ENCODE data around the gene SARNP. TPM values are rescaled to one million over a fixed set of nuclear protein-coding genes. Genes with fewer than 3 reads are reported as not detected.
A peak's percentile ranks its signal among the peaks of the same experiment; 100 is the strongest.

SARNP gene
- total RNA-seq, 1 experiment from 2014 or later: 98.3 TPM

GRCh38 chr12:55861871-55862270, 44.3 kb upstream of the SARNP start (continued):
- no peak for TF ChIP-seq ZNF138 (CRISPR knock-in tag; conservative IDR thresholded peaks at IDR 0.05)

GRCh38 chr12:55861396-55861795, 43.9 kb upstream of the SARNP start:
- Mint-ChIP-seq H3K27ac (no peak overlapping the region), H3K36me3 (peaks cover 3% of the 10 kb centered on the region), H3K9me3 (peaks cover 5% of the 10 kb centered on the region), H3K27me3 (ENCODE audit: low read depth) (no peaks in the 10 kb centered on the region), H3K4me3 (no peak overlapping the region), H3K4me1 (no peaks in the 10 kb centered on the region)
- ATAC-seq (no peak), DNase-seq (ENCODE audit: low spot score) (no peak)
- CTCF ChIA-PET: interaction anchor here (1.2 kb wide), 1 partner anchor 64 kb away, joined by 3 read pairs; no protein-coding TSS in a partner anchor
- POLR2A ChIA-PET: no interaction called here
- TF ChIP-seq, protein P1, sequence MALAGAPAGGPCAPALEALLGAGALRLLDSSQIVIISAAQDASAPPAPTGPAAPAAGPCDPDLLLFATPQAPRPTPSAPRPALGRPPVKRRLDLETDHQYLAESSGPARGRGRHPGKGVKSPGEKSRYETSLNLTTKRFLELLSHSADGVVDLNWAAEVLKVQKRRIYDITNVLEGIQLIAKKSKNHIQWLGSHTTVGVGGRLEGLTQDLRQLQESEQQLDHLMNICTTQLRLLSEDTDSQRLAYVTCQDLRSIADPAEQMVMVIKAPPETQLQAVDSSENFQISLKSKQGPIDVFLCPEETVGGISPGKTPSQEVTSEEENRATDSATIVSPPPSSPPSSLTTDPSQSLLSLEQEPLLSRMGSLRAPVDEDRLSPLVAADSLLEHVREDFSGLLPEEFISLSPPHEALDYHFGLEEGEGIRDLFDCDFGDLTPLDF (CRISPR knock-in tag; IDR thresholded peaks at IDR 0.05): no peak

DNA sequence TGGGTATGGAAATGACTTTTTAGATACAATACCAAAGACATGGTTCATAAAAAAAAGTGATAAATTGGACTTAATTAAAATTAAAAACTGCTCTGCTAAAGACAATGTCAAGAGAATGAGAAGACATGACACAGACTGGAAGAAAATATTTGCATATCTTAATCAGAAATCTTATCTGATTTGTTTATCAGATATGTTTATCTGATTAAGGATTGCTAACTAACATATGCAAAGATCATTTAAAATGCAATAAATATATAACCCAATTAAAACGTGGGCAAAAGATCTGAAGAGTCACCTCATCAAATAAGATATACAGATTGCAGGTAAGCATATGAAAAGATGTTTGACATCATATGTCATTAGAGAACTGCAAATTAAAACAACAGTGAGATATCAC, 35.2 kb upstream of the SARNP start:
- no peak overlapping the region for H3K4me3 Mint-ChIP-seq
- no peaks in the 10 kb centered on the region for H3K36me3 Mint-ChIP-seq
- peaks cover 12% of the 10 kb centered on the region for H3K27me3 Mint-ChIP-seq (ENCODE audit: low read depth)
- H3K27ac Mint-ChIP-seq: no peak overlapping the region
- H3K4me1 Mint-ChIP-seq: peaks cover 1% of the 10 kb centered on the region
- ChIA-PET POLR2A (no interaction called here), CTCF (interaction anchor here (0.8 to 1.1 kb wide), 2 partner anchors 55 to 64 kb away, joined by 3 to 4 read pairs; no protein-coding TSS in a partner anchor)
- no peak for TF ChIP-seq ZNF396 (CRISPR knock-in tag; IDR thresholded peaks at IDR 0.05; ENCODE audit: borderline replicate concordance)
- TF ChIP-seq TEAD4 (CRISPR knock-in tag; IDR thresholded peaks at IDR 0.05): no peak
- no peaks in the 10 kb centered on the region for H3K9me3 Mint-ChIP-seq
- DNase-seq (ENCODE audit: low spot score) (no peak), ATAC-seq (no peak)

DNA sequence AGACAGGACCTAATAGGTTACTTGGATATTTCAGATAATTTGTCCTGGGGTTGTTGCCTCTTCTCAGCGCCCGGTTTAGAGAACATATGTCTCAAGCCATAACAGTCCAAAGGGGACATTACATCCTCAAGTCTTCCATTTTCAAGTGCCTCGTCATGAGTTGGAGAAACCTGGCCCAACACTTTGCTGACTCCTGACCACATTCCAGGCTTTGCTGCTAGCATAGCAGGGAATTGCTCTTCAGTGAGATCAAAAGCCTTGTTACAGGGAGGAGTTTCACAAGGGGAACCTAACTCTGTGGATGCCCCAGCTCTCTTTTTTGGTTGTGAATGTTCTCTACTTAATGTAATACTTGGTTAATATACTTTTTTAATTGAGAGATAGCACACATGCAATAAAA, 33.4 kb upstream of the SARNP start:
- no peak overlapping the region for H3K4me3 Mint-ChIP-seq
- POLR2A ChIA-PET: no interaction called here
- DNase-seq (ENCODE audit: low spot score) (no peak), ATAC-seq (peak; percentile 38; the same call in 1 of the 2 replicates)
- no peak overlapping the region for H3K27ac Mint-ChIP-seq
- H3K27me3 Mint-ChIP-seq (ENCODE audit: low read depth): peaks cover 12% of the 10 kb centered on the region
- H3K4me1 Mint-ChIP-seq: peaks cover 8% of the 10 kb centered on the region
- H3K36me3 Mint-ChIP-seq: no peaks in the 10 kb centered on the region
- H3K9me3 Mint-ChIP-seq: no peaks in the 10 kb centered on the region
- CTCF ChIA-PET: interaction anchor here (0.6 to 1.2 kb wide), 2 partner anchors 113 to 125 kb away, joined by 3 read pairs; no protein-coding TSS in a partner anchor
- TF ChIP-seq ZNF425 (CRISPR knock-in tag; conservative IDR thresholded peaks at IDR 0.05) (no peak), ZNF423 (CRISPR knock-in tag; IDR thresholded peaks at IDR 0.05) (no peak), GABPB1 (CRISPR knock-in tag; IDR thresholded peaks at IDR 0.05) (no peak), ZNF281 (CRISPR knock-in tag; IDR thresholded peaks at IDR 0.05) (no peak), GTF2I (CRISPR knock-in tag; conservative IDR thresholded peaks at IDR 0.05) (no peak), TCF7 (CRISPR knock-in tag; IDR thresholded peaks at IDR 0.05; ENCODE audit: low read depth) (no peak), MXD4 (CRISPR knock-in tag; IDR thresholded peaks at IDR 0.05; ENCODE audit: borderline replicate concordance) (no peak), SMAD4 (CRISPR knock-in tag; IDR thresholded peaks at IDR 0.05) (no peak), ZNF317 (CRISPR knock-in tag; IDR thresholded peaks at IDR 0.05; ENCODE audit: borderline replicate concordance, low read depth) (no peak), TEAD1 (CRISPR knock-in tag; IDR thresholded peaks at IDR 0.05) (no peak)
- TF ChIP-seq, protein P2, sequence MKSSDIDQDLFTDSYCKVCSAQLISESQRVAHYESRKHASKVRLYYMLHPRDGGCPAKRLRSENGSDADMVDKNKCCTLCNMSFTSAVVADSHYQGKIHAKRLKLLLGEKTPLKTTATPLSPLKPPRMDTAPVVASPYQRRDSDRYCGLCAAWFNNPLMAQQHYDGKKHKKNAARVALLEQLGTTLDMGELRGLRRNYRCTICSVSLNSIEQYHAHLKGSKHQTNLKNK (CRISPR knock-in tag; IDR thresholded peaks at IDR 0.05): no peak
- TF ChIP-seq, protein P1 (CRISPR knock-in tag; IDR thresholded peaks at IDR 0.05): no peak
- TF ChIP-seq, protein P3, sequence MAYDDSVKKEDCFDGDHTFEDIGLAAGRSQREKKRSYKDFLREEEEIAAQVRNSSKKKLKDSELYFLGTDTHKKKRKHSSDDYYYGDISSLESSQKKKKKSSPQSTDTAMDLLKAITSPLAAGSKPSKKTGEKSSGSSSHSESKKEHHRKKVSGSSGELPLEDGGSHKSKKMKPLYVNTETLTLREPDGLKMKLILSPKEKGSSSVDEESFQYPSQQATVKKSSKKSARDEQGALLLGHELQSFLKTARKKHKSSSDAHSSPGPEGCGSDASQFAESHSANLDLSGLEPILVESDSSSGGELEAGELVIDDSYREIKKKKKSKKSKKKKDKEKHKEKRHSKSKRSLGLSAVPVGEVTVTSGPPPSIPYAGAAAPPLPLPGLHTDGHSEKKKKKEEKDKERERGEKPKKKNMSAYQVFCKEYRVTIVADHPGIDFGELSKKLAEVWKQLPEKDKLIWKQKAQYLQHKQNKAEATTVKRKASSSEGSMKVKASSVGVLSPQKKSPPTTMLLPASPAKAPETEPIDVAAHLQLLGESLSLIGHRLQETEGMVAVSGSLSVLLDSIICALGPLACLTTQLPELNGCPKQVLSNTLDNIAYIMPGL (CRISPR knock-in tag; IDR thresholded peaks at IDR 0.05): no peak

All from WTC11 (cell line).